NCI-H226 (cell line): ENCODE results near the gene SRXN1.

Experiments used
- DNase-seq: peaks from one replicate; pipeline ENCODE4 v3.0.0-alpha.2; 2015

SRXN1 gene

DNA sequence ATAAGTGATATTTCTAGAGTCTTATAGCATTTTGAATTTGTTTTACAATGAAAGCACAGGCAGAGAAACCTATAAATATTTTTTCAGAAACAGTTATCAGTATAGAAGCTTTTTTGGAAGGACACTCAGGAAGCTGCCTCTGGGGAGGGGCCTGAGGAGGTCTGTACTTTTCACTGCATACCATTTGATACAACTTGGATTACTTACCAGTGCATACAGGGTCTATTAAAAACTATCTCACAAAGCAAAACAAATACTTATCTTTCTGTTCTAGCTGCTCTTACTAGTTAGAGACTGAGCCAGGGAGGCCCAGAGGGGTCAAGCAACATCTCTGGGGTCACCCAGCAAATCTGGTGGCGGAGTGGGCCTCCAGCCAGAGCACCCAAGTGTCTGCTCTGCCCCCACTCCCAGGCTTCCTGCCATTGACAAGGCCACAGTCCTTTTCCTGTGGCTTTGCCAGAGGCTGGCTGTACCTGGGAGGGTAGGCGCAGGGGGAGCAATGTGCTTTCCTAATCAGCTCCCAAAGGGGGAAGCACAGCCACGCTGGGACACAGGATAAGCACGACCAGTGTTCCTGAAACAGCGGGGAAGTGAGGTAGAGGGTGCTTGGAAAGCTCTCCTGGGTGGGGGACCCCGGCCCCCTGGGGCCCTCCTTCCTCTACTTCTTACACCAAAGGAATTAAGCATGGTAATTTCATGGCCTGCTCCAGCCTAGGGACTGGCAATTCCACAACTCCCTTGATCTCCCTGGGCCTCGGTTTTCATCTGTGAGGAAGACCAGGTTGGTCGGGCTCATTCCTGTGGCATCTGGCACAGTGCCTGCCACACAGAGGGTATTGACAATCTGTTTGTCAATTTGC lies 50.7 kb downstream of the SRXN1 start:
- no peak for DNase-seq

DNA sequence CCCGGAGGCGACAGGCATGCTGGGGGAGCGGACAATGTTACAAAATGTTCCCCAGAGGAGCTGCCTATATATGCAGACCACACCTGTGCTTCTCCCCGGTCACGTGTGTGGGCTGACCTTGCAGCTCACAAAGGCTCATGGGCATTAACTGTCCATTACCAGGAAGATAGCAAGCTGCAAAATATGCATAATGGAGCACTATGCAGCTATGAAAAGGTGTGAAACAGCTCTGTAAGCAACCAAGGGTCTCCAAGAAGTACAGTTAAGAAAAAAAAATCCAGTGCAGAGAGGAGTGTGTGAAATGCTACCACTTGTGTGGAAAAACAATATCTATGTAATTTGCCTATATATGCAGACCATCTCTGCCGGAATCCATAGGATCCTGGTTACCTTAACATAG lies 52.3 kb downstream of the SRXN1 start:
- no peak for DNase-seq

GRCh38 chr20:600141-600540 lies 52.9 kb downstream of the SRXN1 start:
- no peak for DNase-seq

DNA sequence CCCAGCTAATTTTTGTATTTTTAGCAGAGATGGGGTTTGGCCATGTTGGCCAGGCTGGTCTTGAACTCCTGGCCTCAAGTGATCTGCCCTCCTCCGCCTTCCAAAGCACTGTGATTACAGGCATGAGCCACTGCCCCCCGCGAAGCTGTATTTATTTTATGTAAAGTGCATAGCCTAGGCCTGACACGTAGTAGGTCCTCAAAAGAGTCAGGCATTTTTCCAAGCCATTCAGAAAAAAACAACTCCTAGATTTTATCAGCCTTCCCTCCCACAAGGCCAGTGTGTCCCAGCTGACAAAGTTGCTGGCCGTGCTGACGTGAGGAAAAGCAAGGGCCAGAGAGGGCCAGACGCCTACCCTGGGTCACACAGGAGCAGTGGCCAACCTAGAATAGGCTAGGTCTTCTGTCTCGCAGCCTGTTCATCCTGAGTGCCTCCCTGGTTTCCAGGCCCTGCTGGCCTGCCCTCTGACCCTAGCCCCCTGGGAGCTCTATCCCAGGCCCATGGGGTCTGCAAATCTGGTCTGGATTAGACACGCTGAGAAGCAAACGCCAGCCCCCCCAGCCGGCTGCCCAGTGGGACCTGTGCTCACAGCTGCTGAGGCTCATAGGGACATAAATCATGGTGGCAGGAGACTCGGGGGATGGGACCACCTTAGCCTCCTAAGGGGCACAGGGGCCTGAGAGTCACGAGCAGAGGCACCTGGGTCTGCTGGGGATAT lies 54.7 kb downstream of the SRXN1 start:
- no peak for DNase-seq

GRCh38 chr20:597560-597959 lies 55.4 kb downstream of the SRXN1 start:
- DNase-seq, result no peak
